HFFc6 (cell line): ENCODE results near the gene RNF208. TPM values are rescaled to one million over a fixed set of nuclear protein-coding genes. Genes with fewer than 3 reads are reported as not detected.

Experiments used
- DNase-seq: peaks from one replicate; pipeline ENCODE4 v3.0.0-alpha.2; 2018
- H3K27ac Mint-ChIP-seq: 2 replicates; pipeline ENCODE4 v1.8.0; 2020; ENCODE audit warnings: mild to moderate bottlenecking, mixed read lengths
- H3K27me3 Mint-ChIP-seq: 2 replicates; pipeline ENCODE4 v1.8.0; 2021; ENCODE audit warnings: mild to moderate bottlenecking, moderate library complexity, mixed read lengths; ENCODE audit not compliant: insufficient read depth
- H3K36me3 Mint-ChIP-seq: 2 replicates; pipeline ENCODE4 v1.8.0; 2021; ENCODE audit warnings: low read depth, mixed read lengths
- H3K4me1 Mint-ChIP-seq: 2 replicates; pipeline ENCODE4 v1.8.0; 2020; ENCODE audit warnings: low read depth, mixed read lengths
- H3K4me3 Mint-ChIP-seq: 2 replicates; pipeline ENCODE4 v1.8.0; 2020; ENCODE audit warnings: mild to moderate bottlenecking, moderate library complexity, mixed read lengths
- H3K9me3 Mint-ChIP-seq: 2 replicates; pipeline ENCODE4 v1.8.0; 2020; ENCODE audit warnings: mild to moderate bottlenecking, mixed read lengths
- CTCF ChIP-seq: fragments of 200-600 bp; sonication (generic); IDR thresholded peaks from 2 replicates; pipeline ENCODE4 v1.5.0; 2021; ENCODE audit warnings: antibody characterized with exemption, mild to moderate bottlenecking
- total RNA-seq, 6 experiments: library from RNA; stranded (reverse); fragmentation: NEBNext Ultra II Directional; extraction: Animal tissue kit (Norgen Biotek cat#: 25700); gene quantifications; 2 replicates in 1 of 6; 3 replicates in 5 of 6; pipeline ENCODE4 v1.2.3, GENCODE V29; 2021

RNF208 gene
- total RNA-seq, 6 experiments from 2014 or later = 2.5 to 3.8 (median 3.4) TPM

- TF ChIP-seq CTCF = no peak
- Mint-ChIP-seq H3K27ac (no peak overlapping the region), H3K36me3 (no peaks in the 10 kb centered on the region), H3K9me3 (no peaks in the 10 kb centered on the region), H3K27me3 (no peaks in the 10 kb centered on the region), H3K4me3 (no peak overlapping the region), H3K4me1 (peaks cover 7% of the 10 kb centered on the region)
- no peak for DNase-seq
These were observed 9.5 kb upstream of the RNF208 start for GRCh38 chr9:137231372-137232039.

DNA sequence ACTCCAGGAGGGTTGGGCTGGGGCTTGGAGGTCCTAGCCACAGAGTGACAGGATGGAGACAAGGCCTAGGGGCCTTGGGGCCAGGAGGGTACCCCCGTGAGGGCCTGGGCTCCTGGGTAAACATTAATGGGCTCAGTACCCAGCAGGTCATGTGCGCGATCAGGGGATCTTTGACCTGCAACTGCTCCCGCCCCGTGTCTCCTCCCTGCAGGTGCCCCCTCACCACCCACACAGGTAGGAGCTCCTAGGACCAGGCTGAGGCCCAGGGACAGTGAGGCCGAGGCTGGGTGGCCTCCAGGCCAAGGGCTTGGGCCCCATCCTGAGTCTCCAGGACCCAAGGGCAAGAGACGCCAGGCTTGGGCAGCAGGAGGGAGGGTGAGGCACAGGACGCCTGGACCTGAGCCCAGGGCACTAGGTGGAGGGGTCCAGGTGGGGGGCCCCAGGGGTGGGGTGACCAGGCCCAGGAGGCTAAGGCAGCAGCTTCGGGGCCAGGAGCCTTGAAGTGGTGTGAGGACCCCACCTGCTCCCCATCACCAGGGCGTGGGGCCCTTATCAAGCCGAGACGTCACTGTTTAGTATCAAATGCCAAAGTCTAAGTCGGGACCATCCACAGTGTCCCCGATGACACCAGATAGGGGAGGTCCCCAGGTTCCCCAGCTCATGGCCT, 8.8 kb upstream of the RNF208 start, which contains the start of gene SLC34A3:
Gene SLC34A3 (plus strand): TSS at position 197 of the 667 bp plus-strand sequence. CDS start 802 bp downstream, outside the sequence.
- Mint-ChIP-seq H3K27ac (no peak within 1 kb of the TSS), H3K9me3 (no peaks in the 10 kb centered on the region), H3K36me3 (no peaks in the 10 kb centered on the region), H3K4me3 (no peak within 1 kb of the TSS), H3K4me1 (peaks cover 7% of the 10 kb centered on the region), H3K27me3 (no peaks in the 10 kb centered on the region)
- TF ChIP-seq CTCF = no peak
- no peak for DNase-seq

GRCh38 chr9:137229903-137230704, 8.1 kb upstream of the RNF208 start:
- Mint-ChIP-seq H3K36me3 (no peaks in the 10 kb centered on the region), H3K9me3 (no peaks in the 10 kb centered on the region), H3K4me3 (no peak overlapping the region), H3K27me3 (no peaks in the 10 kb centered on the region), H3K27ac (no peak overlapping the region), H3K4me1 (peaks cover 7% of the 10 kb centered on the region)
- no peak for TF ChIP-seq CTCF
- no peak for DNase-seq

- Mint-ChIP-seq H3K27ac (no peak overlapping the region), H3K4me1 (peaks cover 7% of the 10 kb centered on the region), H3K4me3 (no peak overlapping the region), H3K27me3 (no peaks in the 10 kb centered on the region), H3K9me3 (no peaks in the 10 kb centered on the region), H3K36me3 (no peaks in the 10 kb centered on the region)
- DNase-seq = no peak
- no peak for TF ChIP-seq CTCF
These were observed 7.2 kb upstream of the RNF208 start for GRCh38 chr9:137228968-137229896.

GRCh38 chr9:137228506-137228967, 6.5 kb upstream of the RNF208 start:
- no peak for TF ChIP-seq CTCF
- H3K4me3 Mint-ChIP-seq = no peak overlapping the region
- H3K27ac Mint-ChIP-seq = no peak overlapping the region
- H3K9me3 Mint-ChIP-seq = no peaks in the 10 kb centered on the region
- no peaks in the 10 kb centered on the region for H3K36me3 Mint-ChIP-seq
- H3K4me1 Mint-ChIP-seq = peaks cover 7% of the 10 kb centered on the region
- no peaks in the 10 kb centered on the region for H3K27me3 Mint-ChIP-seq
- no peak for DNase-seq
